HG02852 (cell line): ENCODE data around the gene LRFN3.
"Not testable (repeated sequence)": the region's sequence is repeated elsewhere in the genome, so short reads cannot be mapped to it uniquely, and the experiment has no call there.

Experiments
- ATAC-seq: cut with Tn5 transposase; IDR thresholded peaks from one replicate; pipeline ENCODE4 v1.9.1; 2021; ENCODE audit warnings: mild to moderate bottlenecking, moderate library complexity; ENCODE audit not compliant: unreplicated experiment

Gene LRFN3

GRCh38 chr19:35963514-35963913 lies 27.3 kb downstream of the LRFN3 start:
- no peak for ATAC-seq

GRCh38 chr19:35966771-35967170 lies 30.6 kb downstream of the LRFN3 start:
- ATAC-seq: no peak

DNA sequence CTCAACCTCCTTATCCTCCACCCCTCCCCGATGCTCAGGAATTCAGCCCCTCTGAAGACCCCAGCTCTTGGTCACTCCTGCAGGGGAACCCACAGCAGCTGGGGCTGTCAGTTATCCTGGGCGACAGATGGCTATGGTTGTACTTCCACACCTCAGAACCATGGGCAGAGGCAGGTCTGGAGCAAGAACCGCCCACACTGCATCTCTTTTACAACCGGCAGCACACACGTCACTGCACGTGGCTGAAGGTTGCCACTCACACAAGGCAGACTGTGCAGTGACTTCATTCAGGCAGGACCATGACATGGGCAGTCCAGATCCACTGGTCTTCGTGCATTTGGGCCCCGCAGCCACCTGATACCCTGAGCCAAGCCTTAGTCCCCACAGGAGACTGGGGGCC lies 37.3 kb downstream of the LRFN3 start:
- no peak for ATAC-seq

GRCh38 chr19:35975608-35976214 lies 39.5 kb downstream of the LRFN3 start:
- ATAC-seq: no peak

- no peak for ATAC-seq
These were observed 41.5 kb downstream of the LRFN3 start for GRCh38 chr19:35977446-35978222.

- ATAC-seq: no peak
These were observed 42.1 kb downstream of the LRFN3 start for GRCh38 chr19:35978271-35978670.

DNA sequence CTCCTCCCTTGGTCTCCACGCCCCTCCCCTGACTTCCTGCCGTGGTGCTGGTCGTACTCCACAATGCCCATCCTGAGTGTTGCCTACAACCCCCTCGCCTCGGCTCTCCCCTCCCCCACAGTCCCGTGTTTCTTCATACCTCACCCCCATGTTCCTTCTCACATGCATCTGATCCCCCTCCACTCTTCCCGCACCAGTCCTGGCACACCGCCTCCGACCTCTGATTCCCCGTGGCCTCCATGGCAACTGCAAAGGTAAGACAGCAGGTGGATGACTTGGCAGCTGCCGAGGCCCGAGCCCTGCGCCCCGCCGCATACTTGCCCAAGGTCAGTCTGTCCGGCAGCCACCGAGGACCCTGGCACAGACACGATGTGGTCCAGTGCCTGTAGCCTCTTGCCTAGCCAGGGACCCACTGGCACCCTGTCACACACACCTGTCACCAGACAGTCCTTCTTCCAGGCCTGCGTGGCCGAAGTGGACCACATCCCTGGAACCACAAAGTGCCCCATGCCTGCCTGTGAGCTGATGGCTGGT lies 42.7 kb downstream of the LRFN3 start:
- ATAC-seq: no peak

DNA sequence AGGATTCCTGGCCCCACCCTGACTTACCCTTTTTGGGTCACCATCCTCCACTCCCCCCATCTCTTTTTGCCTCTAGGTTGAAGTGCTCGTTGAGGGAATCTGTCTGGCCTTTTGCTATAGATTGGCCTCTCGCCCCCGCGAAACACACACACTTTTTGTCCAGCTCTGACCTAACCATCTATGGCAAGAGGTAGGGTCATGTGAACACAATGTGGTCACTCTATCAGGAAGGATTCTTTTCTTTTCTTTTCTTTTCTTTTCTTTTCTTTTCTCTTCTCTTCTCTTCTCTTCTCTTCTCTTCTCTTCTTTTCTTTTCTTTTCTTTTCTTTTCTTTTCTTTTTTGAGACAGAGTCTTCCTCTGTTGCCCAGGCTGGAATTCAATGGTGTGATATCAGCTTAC lies 44.8 kb downstream of the LRFN3 start:
- ATAC-seq: not testable (repeated sequence)

GRCh38 chr19:35983177-35983576 lies 47.0 kb downstream of the LRFN3 start:
- no peak for ATAC-seq

DNA sequence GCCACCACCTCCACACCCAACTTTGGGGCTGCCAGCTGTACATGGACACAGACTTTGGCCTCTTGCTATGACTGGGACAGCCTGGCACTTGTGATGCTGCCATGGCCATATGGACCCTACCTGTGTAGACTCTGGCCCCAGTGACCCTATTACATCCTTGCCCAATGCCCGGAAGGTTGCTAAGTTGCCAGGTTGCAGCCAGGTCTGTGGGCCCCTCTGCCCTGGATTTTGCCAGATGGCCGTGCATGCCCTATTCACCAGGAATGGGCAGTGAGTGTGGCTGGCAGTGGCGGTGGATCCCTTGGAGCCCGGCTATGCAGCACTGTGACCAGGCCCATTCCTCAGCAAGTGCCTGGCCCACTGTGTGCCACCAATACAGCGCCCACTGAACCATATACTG lies 49.9 kb downstream of the LRFN3 start:
- no peak for ATAC-seq

DNA sequence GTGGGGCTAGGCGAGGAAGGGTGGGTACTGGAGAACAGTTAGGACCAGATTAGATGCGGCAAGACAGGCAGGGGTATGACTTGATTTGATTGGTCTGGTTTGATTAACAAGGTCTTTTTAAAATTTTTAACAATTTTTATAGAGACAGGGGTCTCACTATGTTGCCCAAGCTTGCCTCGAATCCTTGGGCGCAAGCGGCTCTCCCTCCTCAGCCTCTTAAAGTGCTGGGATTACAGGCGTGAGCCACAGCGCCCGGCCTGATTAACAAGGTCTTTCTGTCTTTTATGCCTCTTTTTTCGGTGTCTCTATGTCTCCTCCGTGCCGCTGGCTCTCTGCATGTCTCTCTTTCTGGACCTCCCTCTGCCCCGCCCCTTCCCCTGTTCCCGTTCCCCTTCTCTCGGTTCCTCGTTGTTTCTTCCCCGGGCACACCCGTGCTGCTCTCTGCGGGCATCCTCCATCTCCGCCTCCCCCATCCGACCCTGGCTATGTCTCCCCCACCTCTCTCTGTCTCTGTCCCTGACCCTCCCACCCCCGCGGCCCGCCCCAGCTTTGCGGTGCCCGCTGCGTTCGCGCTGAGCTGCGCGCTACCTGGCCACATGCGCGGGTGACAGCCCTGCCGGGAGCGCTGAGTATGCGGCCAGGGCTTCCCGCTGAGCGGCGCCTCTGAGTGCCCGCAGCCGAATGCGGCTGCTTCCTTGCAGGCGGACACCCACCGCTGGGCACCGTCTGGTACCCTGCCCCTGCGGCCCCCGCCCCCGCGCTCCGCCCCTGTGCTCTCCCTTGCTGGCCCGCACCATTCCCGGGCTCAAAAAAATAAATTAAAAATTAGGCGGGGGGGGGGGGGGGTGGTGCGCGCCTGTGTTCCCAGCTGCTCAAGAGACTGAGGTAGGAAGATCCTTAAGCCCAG lies 50.7 kb downstream of the LRFN3 start:
- ATAC-seq: no peak

DNA sequence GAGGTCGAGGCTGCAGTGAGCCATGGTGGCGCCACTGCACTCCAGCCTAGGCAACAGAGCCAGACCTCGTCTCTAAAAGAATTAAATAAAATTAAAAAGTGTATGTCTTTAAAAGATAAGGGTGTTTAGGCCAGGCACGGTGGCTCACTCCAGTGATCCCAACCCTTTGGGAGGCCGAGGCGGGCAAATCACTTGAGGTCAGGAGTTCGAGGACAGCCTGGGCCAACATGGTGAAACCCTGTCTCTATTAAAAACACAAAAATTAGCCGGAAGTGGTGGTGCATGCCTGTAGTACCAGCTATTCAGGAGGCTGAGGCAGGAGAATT lies 51.4 kb downstream of the LRFN3 start:
- no peak for ATAC-seq

DNA sequence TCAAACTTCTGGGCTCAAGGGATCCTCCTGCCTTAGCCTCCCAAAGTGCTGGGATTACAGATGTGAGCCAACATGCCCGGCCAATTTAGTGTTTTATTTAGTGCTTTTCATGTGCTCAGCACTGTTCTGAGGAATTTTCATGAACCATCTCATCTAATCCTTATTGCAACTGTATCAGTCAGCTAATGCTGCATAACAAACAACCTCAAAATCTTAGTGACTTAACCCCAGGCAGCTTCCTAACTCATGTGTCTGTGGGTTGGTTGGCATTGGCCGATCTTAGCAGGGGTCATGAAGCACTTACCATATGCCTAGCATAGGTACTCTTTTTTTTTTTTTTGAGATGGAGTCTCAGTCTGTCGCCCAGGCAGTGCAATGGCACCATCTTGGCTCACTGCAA lies 52.6 kb downstream of the LRFN3 start:
- ATAC-seq: no peak

GRCh38 chr19:35990156-35990555 lies 54.0 kb downstream of the LRFN3 start:
- ATAC-seq: no peak

- ATAC-seq: no peak
These were observed 54.9 kb downstream of the LRFN3 start for GRCh38 chr19:35990771-35991730.

DNA sequence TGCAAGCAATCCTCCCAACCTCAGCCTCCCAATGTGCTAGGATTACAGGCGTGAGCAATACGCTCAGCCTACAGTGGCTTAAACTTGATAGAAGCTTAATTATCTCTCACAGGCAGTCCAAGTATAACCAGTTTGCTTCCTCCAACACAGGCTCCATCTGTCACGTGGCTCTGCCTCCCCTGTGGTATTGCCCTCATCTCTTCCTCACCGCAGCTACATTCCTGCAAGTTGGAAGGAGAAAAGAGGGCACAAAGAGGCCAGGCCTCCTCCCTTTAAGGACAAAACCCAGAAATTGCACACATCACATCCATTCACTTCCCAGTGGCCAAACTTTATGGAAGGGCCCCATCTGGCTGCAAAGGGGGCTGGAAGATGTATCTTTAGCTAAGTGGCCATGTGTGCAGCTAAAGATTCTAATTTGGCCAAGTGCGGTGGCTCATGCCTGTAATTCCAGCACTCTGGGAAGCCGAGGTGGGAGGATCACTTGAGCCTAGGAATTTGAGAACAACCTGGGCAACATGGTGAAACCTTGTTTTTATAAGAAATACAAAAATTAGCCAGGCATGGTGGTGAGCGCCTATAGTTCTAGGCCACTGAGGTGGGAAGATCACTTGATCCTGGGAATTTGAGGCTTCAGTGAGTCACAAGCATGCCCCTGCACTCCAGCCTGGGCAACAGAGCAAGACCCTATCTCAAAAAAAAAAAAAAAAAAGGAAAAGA lies 55.7 kb downstream of the LRFN3 start:
- ATAC-seq: no peak

DNA sequence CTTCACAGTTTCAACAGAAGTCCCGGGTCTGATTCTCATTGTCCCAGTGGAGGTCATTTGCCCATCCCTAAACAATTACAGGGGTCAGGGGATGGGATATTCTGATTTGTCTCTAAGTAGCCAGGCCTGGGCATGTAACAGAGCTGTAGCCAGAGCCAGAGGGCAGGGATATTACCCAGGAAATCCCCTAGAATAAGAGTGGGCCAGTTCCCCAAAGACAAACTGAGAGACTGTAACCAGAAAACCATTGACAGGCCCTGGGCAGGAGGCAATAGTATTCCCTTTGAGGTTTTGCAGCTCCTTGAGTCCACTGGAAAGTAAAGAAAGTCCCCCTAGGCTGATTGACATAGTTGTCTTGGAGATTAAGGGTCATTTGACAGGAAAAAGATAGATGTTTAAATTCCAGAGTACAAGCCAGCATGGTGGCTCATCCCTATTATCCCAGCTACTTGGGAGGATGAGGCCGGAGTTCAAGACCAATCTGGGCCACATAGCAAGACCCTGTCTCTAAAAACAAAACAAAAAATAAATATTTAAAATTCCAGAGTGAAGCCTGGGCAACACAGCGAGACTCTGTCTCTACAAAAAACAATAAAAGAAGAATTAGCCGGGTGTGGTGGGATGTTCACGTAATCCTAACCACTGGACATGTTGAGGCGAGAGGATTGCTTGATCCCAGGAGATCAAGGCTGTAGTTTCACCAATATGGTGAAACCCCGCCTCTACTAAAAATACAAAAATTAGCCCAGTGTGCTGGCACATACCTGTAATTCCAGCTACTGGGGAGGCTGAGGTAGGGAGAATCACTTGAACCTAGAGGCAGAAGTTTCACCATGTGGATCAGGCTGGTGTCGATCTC lies 57.0 kb downstream of the LRFN3 start:
- ATAC-seq: no peak

- no peak for ATAC-seq
These were observed 57.9 kb downstream of the LRFN3 start for GRCh38 chr19:35993923-35994598.
